ENCODE data around the gene DDX39B. TPM values are rescaled to one million over a fixed set of nuclear protein-coding genes. Genes with fewer than 3 reads are reported as not detected.

The DDX39B gene
- total RNA-seq, 1 experiment from 2014 or later, result 813 TPM

GRCh38 chr6:31579119-31579505 lies 37.3 kb upstream of the DDX39B start:
- Mint-ChIP-seq H3K36me3 (ENCODE audit: insufficient read depth in 1 of 3, low read depth in 3 of 3) (no peaks in the 10 kb centered on the region), H3K27ac (no peak overlapping the region; a peak in 1 of 7 replicates), H3K4me3 (peak overlapping the region in 1 of 2 experiments; percentile 31; a peak in 1 of 5 replicates), H3K27me3 (ENCODE audit: low read depth) (peaks cover 45% of the 10 kb centered on the region), H3K9me3 (no peaks in the 10 kb centered on the region; a peak in 1 of 5 replicates), H3K4me1 (peaks cover 32 to 35% of the 10 kb centered on the region in 2 experiments)
- H4K8ac ChIP-seq (replicated peaks; ENCODE audit: insufficient read length, low read depth, low read length), result no peak overlapping the region
- H2AK5ac ChIP-seq (ENCODE audit: insufficient read length, low read length), result no peak overlapping the region
- H3K27ac ChIP-seq (ENCODE audit: insufficient read length, low read depth, low read length), result no peak overlapping the region
- no peak overlapping the region for H3K4ac ChIP-seq (ENCODE audit: low read depth, low read length)
- H4K5ac ChIP-seq (ENCODE audit: insufficient read length, low read depth, low read length), result no peak overlapping the region
- WGBS (ENCODE audit: extremely low coverage, insufficient read length, low lambda C conversion rate), result no CpG with 5 or more reads among the region's 3 CpGs
- H2BK12ac ChIP-seq (ENCODE audit: insufficient read length, low read depth, low read length), result no peak overlapping the region
- no peaks in the 10 kb centered on the region for H4K20me1 ChIP-seq (ENCODE audit: control insufficient read depth, insufficient read depth, insufficient read length)
- no peaks in the 10 kb centered on the region for H3K27me3 ChIP-seq (ENCODE audit: insufficient read depth, low read length)
- H2BK120ac ChIP-seq (ENCODE audit: low read depth, low read length, poor library complexity, severe bottlenecking), result no peak overlapping the region
- H2AFZ ChIP-seq (ENCODE audit: low read length), result no peak overlapping the region
- H3T11ph ChIP-seq (ENCODE audit: low read length), result no peak overlapping the region
- no peaks in the 10 kb centered on the region for H3K79me1 ChIP-seq (ENCODE audit: insufficient read depth, low read depth, low read length, poor library complexity, severe bottlenecking)
- H2BK20ac ChIP-seq (ENCODE audit: low read depth, low read length, poor library complexity, severe bottlenecking), result no peak overlapping the region
- no peak overlapping the region for H4K91ac ChIP-seq (ENCODE audit: insufficient read length, low read depth, low read length)
- H2BK5ac ChIP-seq (ENCODE audit: insufficient read length, low read length), result no peak overlapping the region
- peaks cover 11% of the 10 kb centered on the region for H3K23me2 ChIP-seq (ENCODE audit: insufficient read length, low read depth, low read length, poor library complexity, severe bottlenecking)
- no peak overlapping the region for H3K9ac ChIP-seq (ENCODE audit: extremely low read depth, insufficient read length, low read length)
- peaks cover 2% of the 10 kb centered on the region; the same call in 1 of the 2 replicates for H3K4me1 ChIP-seq (ENCODE audit: insufficient read depth, low read length)
- no peak overlapping the region for H3K14ac ChIP-seq (ENCODE audit: insufficient read depth, low read length)
- H3K23ac ChIP-seq (ENCODE audit: insufficient read length, low read depth, low read length), result no peak overlapping the region
- TF ChIP-seq CTCF (conservative IDR thresholded peaks at IDR 0.05), result no peak
- no peaks in the 10 kb centered on the region for H3K9me3 ChIP-seq (ENCODE audit: control insufficient read depth, low read depth, low read length)
- H2BK15ac ChIP-seq (ENCODE audit: low read depth, low read length), result no peak overlapping the region
- H3K18ac ChIP-seq (ENCODE audit: insufficient read length, low read depth, low read length), result no peak overlapping the region
- DNase-seq, result no peak
- H3K56ac ChIP-seq (ENCODE audit: insufficient read length, low read depth, low read length), result no peak overlapping the region
- H3K4me2 ChIP-seq (ENCODE audit: insufficient read depth, insufficient read length, low read length), result no peak overlapping the region
- H3K79me2 ChIP-seq (ENCODE audit: insufficient read depth, low read length), result no peaks in the 10 kb centered on the region
